GM12891 (cell line): ENCODE results near the gene CYP1A1.

Experiments used
- DNase-seq: peaks from one replicate; pipeline ENCODE4 v3.0.0; 2011; ENCODE audit warnings: low spot score; ENCODE audit not compliant: insufficient read length
- FAIRE-seq: peaks from 2 replicates; lab custom pipeline; 2011; peaks lifted over from hg19 to GRCh38; lab: Jason Lieb, UNC
- PAX5 ChIP-seq: IDR thresholded peaks from 2 replicates; pipeline ENCODE4 v1.6.1; 2011; ENCODE audit warnings: low read length, moderate library complexity, mild to moderate bottlenecking; ENCODE audit not compliant: insufficient read depth, severe bottlenecking
- POLR2A ChIP-seq: IDR thresholded peaks from 2 replicates; pipeline ENCODE4 v1.6.1; 2011; ENCODE audit warnings: low read depth, low read length, control low read depth
- POLR2AphosphoS5 ChIP-seq: IDR thresholded peaks from 2 replicates; pipeline ENCODE4 v1.6.1; 2011; ENCODE audit warnings: low read depth, low read length, control low read depth
- POU2F2 ChIP-seq: IDR thresholded peaks from 2 replicates; pipeline ENCODE4 v1.6.1; 2011; ENCODE audit warnings: low read depth, mild to moderate bottlenecking, control low read depth, low read length, moderate library complexity
- SPI1 ChIP-seq: IDR thresholded peaks from 2 replicates; pipeline ENCODE4 v1.6.1; 2011; ENCODE audit warnings: low read depth, low read length, control low read depth
- TAF1 ChIP-seq: IDR thresholded peaks from 2 replicates; pipeline ENCODE4 v1.6.1; 2011; ENCODE audit warnings: low read depth, low read length, control low read depth

The CYP1A1 gene

GRCh38 chr15:74767167-74768098 is 42.1 kb upstream of the CYP1A1 start:
- FAIRE-seq: no peak

GRCh38 chr15:74763416-74763815 is 38.1 kb upstream of the CYP1A1 start:
- DNase-seq (no peak), FAIRE-seq (no peak)
- no peak for TF ChIP-seq SPI1
- TF ChIP-seq POU2F2: no peak
- no peak for TF ChIP-seq POLR2AphosphoS5
- TF ChIP-seq TAF1: no peak
- TF ChIP-seq PAX5: no peak
- no peak for TF ChIP-seq POLR2A

More at GRCh38 chr15:74767167-74768098, 42.1 kb upstream of the CYP1A1 start:
- DNase-seq: no peak
- TF ChIP-seq POLR2AphosphoS5 (no peak), POU2F2 (no peak), SPI1 (no peak)

- TF ChIP-seq POLR2A: no peak
- no peak for TF ChIP-seq PAX5
- no peak for TF ChIP-seq SPI1
- TF ChIP-seq POLR2AphosphoS5: no peak
- TF ChIP-seq TAF1: no peak
- TF ChIP-seq POU2F2: no peak
- FAIRE-seq (no peak), DNase-seq (no peak)
These were observed 37.4 kb upstream of the CYP1A1 start for GRCh38 chr15:74762791-74763150.

GRCh38 chr15:74758736-74759135 is 33.4 kb upstream of the CYP1A1 start:
- TF ChIP-seq PAX5 (no peak), TAF1 (no peak)
- FAIRE-seq: no peak
- DNase-seq: no peak

GRCh38 chr15:74754593-74755215 is 29.4 kb upstream of the CYP1A1 start:
- no peak for DNase-seq
- FAIRE-seq: no peak
- TF ChIP-seq POU2F2 (no peak), PAX5 (no peak), POLR2A (no peak), SPI1 (no peak), TAF1 (no peak), POLR2AphosphoS5 (no peak)

- no peak for FAIRE-seq
- TF ChIP-seq SPI1 (no peak), POLR2AphosphoS5 (no peak)
- DNase-seq: no peak
These were observed 27.2 kb upstream of the CYP1A1 start for GRCh38 chr15:74752531-74752930.

GRCh38 chr15:74752011-74752410 is 26.7 kb upstream of the CYP1A1 start:
- FAIRE-seq (no peak), DNase-seq (no peak)
- TF ChIP-seq POLR2A (no peak), POLR2AphosphoS5 (no peak), PAX5 (no peak), TAF1 (no peak), SPI1 (no peak), POU2F2 (no peak)

- no peak for TF ChIP-seq PAX5
- TF ChIP-seq POLR2AphosphoS5: no peak
- no peak for TF ChIP-seq POLR2A
- no peak for TF ChIP-seq TAF1
- no peak for TF ChIP-seq POU2F2
- TF ChIP-seq SPI1: no peak
- no peak for DNase-seq
- no peak for FAIRE-seq
These were observed 25.4 kb upstream of the CYP1A1 start for GRCh38 chr15:74750751-74751150.

- FAIRE-seq (no peak), DNase-seq (no peak)
- TF ChIP-seq SPI1 (no peak), POLR2A (no peak), TAF1 (no peak), POLR2AphosphoS5 (no peak), PAX5 (no peak), POU2F2 (no peak)
These were observed 24.5 kb upstream of the CYP1A1 start for GRCh38 chr15:74749832-74750231.
